Measurements from ENCODE around the gene LAS1L. TPM values are rescaled to one million over a fixed set of nuclear protein-coding genes. Genes with fewer than 3 reads are reported as not detected.

Gene LAS1L
- total and polyA plus RNA-seq, 9 of the 15 experiments (the other 6 are each of a cell fraction or from before 2014, with no cell fraction given) = 43.3 to 119 (median 86.4) TPM

- TF ChIP-seq ZNF318 (IDR thresholded peaks at IDR 0.05; ENCODE audit: borderline replicate concordance in 1 of 2, low read depth in 1 of 2) = no peak
Measured at GRCh38 chrX:65551489-65552339, 17.1 kb upstream of the LAS1L start (continued).
